HG02884 (cell line): ENCODE results near the gene AKT1.
"Not testable (repeated sequence)": the region's sequence is repeated elsewhere in the genome, so short reads cannot be mapped to it uniquely, and the experiment has no call there.

Experiments
- ATAC-seq: cut with Tn5 transposase; IDR thresholded peaks from one replicate; pipeline ENCODE4 v1.9.1; 2021; ENCODE audit warnings: mild to moderate bottlenecking, moderate library complexity; ENCODE audit not compliant: unreplicated experiment

Gene AKT1

DNA sequence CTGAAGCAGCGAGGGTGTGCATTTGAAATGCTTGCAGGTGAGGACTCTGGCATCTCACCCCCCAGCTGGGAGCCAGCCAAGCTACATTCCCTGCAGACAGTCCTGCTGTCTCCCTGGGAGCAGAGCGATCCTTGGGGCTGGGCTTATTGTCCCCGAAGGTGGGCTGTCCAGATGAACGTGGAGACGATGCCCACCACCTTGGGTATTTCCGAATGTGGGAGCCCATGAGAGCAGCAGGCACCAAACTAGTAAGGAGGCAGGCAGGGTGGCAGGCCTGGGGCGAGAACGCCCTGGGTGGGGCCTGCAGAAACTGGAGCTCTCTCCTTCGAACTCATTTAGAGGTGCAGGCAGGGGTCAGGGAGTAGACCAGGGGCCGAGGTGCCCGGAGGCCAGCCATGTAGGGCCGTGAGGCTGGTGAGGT, 23.8 kb upstream of the AKT1 start:
- ATAC-seq, result no peak

DNA sequence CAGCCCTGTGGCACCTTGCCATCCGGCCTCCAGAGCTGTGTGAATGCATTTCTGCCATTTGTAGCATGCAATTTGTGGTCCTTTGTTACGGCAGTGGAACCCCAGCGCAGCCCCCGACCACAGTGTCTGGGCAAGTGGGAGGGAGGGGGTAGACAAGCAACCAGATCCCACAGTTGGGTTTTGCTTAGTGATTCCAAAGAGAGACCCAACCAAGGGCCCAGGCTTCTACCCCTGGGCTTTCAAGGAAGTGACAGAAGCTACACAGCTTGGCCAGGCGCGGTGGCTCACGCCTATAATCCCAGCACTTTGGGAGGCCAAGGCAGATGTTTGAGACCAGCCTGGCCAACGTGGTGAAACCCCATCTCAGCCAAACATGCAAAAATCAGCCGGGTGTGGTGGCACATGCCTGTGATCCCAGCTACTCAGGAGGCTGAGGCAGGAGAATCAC, 23.2 kb upstream of the AKT1 start:
- no peak for ATAC-seq

DNA sequence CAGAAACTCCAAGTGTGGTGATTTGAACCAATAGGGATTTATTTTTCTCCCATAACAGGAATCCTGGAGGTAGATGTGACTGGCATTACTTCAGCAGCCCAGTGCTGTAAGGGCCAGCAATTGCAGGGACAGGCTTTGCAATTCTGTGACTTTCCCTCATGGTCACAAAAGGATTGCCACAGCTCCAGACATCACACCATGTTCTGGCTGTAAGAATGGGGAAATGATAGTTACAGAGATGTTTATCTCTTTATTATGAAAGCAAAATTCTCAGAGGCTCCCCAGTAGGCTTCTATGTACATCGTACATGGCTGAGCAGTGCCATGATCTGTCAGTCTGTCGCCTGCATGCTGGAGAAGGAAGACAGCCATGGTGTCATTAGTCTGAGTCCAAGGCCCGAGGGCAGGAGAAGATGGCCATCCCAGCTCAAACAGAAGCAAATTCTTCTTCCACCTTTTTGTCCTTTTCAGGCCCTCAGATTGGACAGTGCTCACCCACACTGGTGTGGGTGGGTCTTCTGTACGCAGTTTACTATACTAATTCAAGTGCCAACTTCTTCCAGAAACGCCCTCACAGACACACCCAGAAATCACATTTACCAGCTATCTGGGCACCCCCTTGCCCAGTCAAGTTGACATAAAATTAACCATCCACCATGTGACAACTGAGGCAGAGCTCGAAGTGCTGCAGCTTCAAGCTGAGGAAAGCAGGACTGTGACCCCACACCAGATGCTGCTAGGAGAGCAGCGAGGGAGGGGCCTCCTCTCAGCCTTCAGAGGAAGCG, 22.6 kb upstream of the AKT1 start:
- no peak for ATAC-seq

DNA sequence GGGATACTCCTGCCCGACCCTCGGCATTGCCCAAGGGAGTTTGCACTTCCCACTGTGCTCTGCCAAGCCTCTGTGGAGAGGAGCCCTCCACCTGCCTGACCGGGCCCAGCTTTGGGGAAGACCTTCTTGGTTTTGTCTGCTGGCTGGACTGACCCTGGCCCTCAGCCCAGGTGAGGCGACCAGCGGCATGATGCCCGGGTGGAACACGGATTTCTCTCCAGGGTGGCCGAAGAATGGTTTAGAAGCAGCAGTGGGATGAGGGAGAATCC, 21.0 kb upstream of the AKT1 start:
- no peak for ATAC-seq

DNA sequence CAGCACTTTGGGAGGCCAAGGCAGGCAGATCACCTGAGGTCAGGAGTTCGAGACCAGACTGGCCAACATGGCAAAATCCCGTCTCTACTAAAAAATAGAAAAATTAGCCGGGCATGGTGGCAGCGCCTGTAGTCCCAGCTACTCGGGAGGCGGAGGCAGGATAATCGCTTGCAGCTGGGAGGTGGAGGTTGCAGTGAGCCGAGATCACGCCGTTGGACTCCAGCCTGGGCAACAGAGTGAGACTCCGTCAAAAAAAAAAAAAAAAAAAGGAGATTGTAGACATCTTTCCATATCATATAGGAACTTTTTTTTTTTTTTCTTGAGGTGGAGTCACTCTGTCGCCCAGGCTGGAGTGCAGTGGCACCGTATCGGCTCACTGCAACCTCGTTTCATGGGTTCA, 19.2 kb upstream of the AKT1 start:
- not testable (repeated sequence) for ATAC-seq

DNA sequence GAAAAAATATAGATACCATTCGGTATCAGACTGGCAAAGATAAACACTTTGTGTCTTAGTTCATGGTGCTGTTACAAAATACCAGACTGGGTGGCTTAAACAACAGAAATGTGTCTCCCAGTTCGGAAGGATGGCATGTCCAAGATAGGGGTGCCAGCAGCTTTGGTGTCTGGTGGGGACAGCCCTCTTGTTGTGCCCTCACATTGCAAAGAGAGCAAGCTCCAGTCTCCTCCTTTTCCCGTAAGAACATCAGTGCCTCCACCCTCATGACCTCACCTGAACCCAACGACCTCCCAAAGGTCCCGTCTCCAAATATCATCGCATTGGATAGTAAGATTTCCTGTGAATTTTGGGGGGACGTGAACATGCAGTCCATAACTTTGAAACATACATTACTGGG, 17.7 kb upstream of the AKT1 start:
- ATAC-seq, result no peak

DNA sequence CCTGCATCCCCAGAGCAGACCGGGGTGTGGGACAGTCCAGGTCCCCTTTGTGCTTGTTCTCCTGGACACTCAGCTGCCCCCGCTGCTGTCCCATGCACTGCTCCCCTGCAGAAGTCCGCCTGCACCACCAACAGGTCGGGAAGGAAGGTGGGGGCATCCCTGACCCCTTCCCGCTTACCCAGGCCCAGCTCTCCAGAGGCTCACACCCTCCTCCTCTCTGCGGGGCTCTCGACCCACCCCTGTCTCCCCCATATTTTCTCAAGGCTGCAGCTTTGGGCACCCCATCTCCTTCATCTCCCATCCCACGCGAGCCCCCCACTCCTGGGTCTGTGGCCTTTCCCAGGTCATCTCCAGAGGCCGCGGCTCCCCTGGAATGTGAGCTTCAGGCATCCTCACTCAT, 14.8 kb upstream of the AKT1 start:
- no peak for ATAC-seq

DNA sequence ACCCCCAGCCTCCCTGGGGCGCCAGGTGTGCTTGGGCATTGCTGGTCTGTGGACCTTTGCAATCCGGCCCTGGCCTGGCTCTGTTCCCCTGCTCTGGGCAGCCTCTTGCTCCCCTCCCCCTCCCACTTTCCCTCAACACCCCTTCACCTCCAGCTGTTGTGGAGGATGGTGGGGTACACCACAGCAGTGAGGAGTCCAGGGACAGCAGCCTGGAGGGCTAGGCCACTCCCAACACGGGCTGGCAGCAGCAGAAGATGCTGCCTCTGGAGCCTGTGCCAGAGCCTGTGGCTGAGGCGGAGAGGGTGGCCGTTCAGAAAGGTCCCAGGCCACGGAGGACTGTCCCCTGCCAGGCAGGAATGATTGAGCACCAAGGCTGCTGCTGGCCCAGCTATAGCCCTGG, 12.9 kb upstream of the AKT1 start:
- ATAC-seq, result no peak

DNA sequence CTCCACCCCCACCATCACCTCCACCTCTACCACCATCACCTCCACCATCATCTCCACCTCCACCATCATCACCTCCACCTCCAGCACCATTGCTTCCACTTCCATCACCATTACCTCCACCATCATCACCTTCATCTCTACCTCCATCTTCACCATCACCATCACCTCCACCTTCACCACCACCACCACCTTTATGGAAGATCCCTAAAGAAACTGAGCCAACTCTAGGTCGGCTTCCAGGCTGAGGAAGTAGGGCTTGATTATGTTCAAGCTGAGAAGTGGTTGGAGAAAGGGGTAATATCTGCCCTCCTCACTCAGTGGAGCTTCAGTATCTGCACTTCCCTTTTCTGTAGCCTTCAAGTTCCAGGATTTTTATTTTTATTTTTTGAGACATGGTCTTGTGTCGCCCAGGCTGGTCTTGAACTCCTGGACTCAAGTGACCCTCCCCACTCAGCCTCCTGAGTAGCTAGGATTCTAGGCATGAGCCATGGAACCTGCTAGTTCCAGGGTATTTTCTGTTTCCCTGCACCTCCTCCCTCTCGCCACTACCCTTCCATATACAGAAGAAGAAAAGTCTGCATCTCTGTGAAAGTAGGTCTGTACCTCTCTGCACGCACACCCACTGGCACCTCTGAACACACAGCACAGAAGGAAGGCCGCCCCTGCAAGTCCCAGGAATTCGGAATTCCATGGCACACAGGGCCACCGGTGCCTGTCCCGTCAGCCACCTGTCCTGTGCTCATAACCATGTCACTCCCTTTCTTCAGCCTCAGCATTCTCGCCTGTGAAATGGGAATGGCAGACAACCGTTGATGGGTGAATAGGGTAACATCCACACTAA, 11.3 kb upstream of the AKT1 start:
- no peak for ATAC-seq

DNA sequence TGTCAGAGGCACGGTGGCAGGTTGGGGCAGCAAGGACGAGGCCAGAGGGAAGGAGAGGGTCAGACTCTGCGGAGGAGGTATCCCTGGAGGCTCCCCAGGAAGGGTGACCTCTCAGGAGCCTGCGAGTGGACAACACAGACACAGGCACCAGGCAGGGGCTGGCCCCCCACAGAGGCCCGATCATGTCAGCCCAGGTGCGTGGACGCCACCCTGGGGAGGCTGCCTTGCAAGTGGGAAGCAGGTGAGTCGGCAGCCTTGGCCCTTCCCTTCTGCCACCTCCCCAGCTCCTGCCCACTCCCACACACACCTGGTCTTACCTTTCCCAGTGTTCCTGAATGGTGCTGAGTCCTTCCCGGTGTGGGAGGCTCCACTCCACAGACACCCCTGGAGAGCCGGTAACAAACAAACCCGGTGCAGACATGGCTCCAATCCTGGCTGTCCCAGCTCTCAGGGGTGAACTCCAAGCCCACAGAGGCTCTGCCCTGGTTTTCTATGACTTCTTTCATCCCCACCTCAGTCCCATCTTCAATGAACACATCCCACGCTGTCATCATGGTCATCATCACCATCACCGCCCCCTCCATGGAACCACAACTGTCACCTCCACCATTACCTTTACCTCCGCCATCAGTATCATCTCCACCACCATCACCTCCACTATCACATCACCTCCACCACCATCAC, 10.5 kb upstream of the AKT1 start:
- no peak for ATAC-seq

DNA sequence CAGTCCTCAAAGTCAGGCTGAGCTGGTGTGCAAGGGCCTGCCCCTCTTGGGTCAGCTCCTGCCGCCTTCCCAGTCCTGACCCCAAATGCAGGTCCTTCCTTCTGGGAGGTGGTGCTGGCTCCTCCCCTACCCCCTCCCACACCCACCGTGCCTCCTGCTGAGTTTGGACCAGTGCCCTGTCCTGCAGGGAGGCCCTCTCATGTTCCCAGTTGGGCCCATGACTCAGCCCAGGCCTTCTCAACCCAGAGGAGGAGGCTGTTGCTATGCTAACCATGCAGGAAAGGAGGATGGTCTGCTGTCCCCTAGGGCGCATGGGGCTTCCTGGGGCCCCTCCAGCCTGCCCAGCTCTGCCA, 9.8 kb upstream of the AKT1 start:
- no peak for ATAC-seq

DNA sequence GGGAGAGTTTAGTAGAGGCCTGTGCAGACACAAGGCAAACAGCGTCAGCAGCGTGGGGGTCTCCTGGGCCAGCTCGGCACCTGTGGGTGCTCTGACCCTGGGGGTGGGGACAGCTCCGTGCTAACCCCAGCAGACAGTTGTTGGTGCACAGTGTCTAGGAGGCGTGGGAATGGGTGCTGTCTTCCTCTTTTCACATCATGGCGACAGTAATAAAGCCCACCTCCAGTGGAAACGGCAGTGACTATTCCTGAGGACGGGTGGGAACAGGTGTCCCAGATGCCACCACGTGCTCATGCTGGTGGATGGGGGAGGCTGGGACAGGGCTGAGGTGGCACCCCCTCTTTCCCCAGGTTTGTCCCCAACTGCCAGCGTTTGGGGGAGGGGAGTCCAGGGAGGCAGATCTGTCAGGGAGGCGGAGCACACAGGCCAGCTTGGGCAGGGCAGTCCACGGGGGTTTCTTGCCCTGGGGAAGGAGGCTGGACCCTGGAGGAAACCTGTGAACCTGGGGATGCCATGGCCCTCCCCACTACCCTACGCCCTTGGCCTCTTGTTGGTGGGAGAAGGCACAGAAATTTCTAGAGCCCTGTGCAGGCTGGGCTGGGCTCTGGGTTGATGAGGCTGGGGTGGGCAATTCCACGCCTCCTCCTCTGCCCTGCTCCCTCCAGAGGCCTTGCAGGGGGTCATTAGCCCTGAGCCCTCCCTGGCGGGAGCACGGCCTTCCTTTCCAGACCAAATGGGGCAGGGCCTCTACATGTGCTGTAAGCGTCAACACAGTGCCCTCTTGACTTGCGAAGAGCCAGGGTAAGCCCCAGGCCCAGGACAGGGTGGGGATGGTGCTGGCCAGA, 9.2 kb upstream of the AKT1 start:
- no peak for ATAC-seq

DNA sequence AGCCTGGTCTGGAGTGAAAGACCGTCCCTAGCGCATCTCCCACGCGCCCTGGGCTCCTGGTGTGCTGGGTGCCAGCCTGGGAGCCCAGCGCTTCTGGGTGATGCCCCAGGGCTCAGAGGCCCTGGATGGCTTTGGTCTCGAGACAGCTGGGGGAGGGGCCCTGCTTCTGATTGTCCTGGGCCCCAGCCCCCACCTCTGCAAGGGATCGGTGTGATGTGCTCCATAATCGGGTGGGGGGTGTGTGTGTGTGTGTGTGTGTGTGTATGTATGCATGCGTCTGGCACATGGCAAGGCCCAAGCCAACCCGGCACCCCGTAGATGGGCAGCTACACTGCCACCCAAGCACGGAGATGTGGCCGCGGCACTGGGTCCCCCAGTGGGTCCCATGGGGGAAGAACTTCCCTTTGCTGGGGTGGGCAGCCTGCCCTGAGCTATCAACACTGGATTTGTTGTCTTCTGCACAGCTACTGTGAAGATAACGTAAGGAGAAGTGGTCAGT, 8.4 kb upstream of the AKT1 start:
- ATAC-seq, result no peak

DNA sequence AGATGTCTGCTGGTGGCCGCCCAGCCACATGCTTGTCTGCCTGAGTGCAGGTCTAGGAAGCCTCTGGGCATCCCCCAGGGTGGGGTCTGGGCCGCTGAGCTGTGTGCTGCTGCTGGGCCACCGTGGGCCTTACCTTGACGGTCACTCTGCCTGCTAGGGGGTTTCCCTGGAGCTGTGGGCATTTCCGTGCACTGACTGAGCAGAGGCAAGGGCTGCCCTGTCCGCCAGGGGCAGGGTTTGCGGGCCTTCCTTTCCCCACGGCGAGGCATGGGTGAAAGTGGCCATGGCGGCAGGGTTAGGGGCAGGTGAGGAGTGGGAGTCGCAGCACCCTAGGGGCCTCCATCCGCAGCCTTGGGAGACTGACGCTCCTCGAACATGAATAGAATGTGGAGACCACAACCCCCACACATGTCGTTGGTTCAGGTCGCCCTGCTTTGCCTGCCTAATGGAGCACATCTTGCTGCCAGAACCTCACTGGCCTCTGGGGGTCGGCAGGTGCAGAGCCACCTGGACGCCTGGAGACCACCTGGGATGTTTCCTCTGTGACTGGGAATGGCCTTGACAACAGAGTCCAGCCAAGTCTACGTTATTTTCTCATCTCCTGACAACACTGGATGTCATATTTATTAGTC, 7.8 kb upstream of the AKT1 start:
- no peak for ATAC-seq

DNA sequence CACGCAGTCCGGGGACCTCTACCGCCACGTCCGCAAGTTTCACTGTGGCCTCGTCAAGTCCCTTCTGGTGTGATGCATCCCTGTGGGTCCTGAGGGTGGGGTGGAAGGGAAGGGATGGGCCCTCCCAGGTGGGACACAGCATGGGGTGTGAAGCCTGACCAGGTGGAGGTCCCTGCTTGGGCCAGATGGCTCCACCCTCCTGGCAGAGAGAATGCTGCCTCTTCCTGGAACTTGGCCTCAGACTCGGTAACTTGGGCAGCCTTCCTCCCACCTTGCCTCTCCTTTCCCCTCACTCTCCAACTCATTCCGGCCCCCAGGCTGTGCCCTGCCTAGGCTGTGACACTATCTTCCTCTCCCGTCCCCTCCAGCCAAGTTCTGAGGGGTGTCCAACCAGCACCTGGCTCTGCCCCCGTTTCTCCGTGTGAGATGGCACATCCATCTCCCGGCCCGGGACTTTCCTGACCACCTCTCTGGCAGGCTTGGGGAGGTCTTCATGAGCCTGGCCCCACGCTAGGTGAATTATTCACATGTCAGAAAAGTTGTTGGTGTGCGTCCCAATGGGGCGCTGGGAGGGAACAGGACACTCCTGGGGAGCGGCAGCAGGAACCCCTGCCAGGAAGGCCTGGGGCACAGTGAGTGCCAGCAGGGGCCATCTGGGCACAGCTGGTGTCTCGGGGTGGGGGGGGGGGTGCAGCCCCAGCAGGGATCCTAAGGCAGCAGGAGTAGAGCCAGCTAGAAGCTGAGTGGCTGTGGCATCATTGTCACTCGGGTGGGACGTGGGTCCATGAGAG, 7.0 kb upstream of the AKT1 start:
- no peak for ATAC-seq

DNA sequence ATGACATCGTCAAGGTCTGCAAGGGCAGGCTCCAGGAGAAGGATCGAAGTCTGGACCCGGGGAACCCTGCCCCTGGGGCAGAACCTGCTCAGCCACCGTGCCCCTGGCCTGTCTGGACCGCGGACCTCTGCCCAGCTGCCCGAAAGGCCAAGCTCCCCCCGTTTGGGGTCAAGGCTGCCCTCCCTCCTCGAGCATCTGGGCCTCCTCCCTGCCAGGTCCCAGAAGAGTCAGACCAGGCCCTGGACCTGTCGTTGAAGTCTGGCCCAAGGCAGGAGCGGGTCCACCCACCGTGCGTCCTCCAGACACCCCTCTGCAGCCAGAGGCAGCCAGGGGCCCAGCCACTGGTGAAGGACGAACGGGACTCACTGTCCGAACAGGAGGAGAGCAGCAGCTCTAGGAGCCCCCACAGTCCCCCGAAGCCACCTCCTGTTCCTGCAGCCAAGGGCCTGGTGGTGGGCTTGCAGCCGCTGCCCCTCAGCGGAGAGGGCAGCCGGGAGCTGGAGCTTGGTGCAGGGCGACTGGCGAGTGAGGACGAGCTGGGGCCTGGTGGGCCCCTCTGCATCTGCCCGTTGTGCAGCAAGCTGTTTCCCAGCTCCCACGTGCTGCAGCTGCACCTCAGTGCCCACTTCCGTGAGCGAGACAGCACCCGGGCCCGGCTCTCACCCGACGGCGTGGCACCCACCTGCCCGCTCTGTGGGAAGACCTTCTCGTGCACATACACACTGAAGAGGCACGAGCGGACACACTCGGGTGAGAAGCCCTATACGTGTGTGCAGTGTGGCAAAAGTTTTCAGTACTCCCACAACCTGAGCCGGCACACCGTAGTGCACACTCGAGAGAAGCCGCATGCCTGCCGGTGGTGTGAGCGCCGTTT, 6.2 kb upstream of the AKT1 start:
- no peak for ATAC-seq

DNA sequence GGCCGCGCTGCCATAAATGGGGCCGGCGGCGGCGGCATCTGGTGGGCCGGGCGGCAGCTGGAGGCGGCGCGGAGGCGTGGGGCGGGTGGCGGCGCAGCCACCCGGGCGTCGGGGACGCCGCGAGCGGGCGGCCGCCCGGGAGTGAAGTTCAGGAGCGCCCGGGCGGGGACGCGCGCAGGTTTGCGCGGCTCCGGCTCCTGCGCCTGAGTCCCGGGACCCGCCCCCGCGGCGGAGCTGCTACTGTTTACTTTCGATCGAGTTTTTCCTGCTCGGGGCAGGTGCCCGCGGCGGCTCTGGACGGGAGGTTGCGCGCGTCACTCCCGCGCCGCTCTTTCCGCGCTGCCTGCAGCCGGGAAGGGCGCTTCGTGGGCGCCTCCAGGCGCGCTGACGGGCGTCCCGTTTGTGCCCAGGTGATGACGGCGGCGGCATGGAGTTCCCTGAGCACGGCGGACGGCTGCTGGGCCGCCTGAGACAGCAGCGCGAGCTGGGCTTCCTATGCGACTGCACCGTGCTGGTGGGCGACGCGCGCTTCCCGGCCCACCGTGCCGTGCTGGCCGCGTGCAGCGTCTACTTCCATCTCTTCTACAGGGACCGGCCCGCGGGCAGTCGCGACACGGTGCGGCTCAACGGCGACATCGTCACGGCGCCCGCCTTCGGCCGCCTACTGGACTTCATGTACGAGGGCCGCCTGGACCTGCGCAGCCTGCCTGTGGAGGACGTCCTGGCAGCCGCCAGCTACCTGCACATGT, 5.4 kb upstream of the AKT1 start, which contains the start of gene ZBTB42:
Gene ZBTB42, plus strand, starts transcription at position 331 of the 749 bp plus-strand sequence. Its CDS starts 97 bp downstream, at position 428.
- peak; percentile 33 for ATAC-seq
